HUES6 (cell line): Measurements from ENCODE around the gene DOCK10.

Source experiments
- H3K27ac ChIP-seq: 2 replicates; pipeline ENCODE4 v1.7.0; 2013; ENCODE audit warnings: low read depth, mild to moderate bottlenecking, low read length, inconsistent platforms
- H3K27me3 ChIP-seq: 2 replicates; pipeline ENCODE4 v1.6.1; 2013; ENCODE audit warnings: low read length; ENCODE audit not compliant: control insufficient read depth, insufficient read depth
- H3K36me3 ChIP-seq: 2 replicates; pipeline ENCODE4 v1.6.1; 2013; ENCODE audit warnings: low read length; ENCODE audit not compliant: control insufficient read depth, insufficient read depth
- H3K4me1 ChIP-seq: 2 replicates; pipeline ENCODE4 v1.6.1; 2013; ENCODE audit warnings: low read length; ENCODE audit not compliant: control insufficient read depth, insufficient read depth
- H3K4me3 ChIP-seq: 2 replicates; pipeline ENCODE4 v1.5.1; 2013; ENCODE audit warnings: low read depth, low read length
- H3K9ac ChIP-seq: one replicate; pipeline ENCODE4 v1.6.1; 2013; ENCODE audit warnings: mild to moderate bottlenecking, low read length
- H3K9me3 ChIP-seq: 2 replicates; pipeline ENCODE4 v1.6.1; 2013; ENCODE audit warnings: low read depth, low read length; ENCODE audit not compliant: control insufficient read depth, insufficient read depth

The DOCK10 gene

GRCh38 chr2:224910574-224910925, 131.7 kb downstream of the DOCK10 start:
- Histone ChIP-seq H3K36me3 (no peaks in the 10 kb centered on the region), H3K9me3 (no peaks in the 10 kb centered on the region), H3K27ac (no peak overlapping the region), H3K4me1 (no peaks in the 10 kb centered on the region), H3K4me3 (no peak overlapping the region), H3K27me3 (no peaks in the 10 kb centered on the region), H3K9ac (no peak overlapping the region)

DNA sequence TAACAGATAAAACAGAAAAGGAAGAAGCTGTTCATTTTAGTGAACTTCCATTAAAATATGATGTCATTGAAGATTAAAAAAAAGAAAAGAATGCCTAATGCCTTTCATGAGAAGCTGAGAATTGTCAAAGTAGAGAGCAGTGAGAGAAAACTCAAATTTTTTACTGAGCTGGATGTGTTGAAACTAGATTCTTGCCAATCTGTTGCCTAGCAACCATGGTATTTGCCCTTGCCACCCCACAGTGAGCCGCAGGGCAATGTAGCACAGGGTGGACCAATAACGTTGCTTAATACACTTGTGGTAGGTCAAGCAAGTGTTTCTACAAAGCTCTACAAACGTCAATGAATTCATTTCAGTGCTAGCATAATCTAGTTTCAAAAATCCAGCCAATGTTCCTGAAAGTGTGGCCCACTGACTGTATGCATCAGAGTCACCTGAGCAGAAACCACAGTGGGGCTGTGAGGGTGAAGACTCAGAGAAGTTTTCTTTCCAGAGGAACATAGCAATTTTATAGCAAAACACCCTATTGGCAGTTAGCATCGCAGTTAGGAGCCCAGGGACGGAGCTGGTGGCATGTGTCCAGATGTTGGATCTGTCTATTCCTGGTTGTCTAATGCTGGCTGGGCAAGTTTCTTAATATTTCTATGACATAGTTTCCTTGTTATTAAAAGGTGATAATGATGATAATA, 132.2 kb downstream of the DOCK10 start:
- no peaks in the 10 kb centered on the region for H3K36me3 ChIP-seq
- no peak overlapping the region for H3K4me3 ChIP-seq
- no peaks in the 10 kb centered on the region for H3K9me3 ChIP-seq
- H3K27me3 ChIP-seq: no peaks in the 10 kb centered on the region
- no peak overlapping the region for H3K9ac ChIP-seq
- H3K27ac ChIP-seq: no peak overlapping the region
- no peaks in the 10 kb centered on the region for H3K4me1 ChIP-seq

GRCh38 chr2:224908818-224909217, 133.4 kb downstream of the DOCK10 start:
- Histone ChIP-seq H3K27me3 (no peaks in the 10 kb centered on the region), H3K9ac (no peak overlapping the region), H3K36me3 (no peaks in the 10 kb centered on the region), H3K4me3 (no peak overlapping the region), H3K27ac (no peak overlapping the region), H3K9me3 (no peaks in the 10 kb centered on the region), H3K4me1 (no peaks in the 10 kb centered on the region)

DNA sequence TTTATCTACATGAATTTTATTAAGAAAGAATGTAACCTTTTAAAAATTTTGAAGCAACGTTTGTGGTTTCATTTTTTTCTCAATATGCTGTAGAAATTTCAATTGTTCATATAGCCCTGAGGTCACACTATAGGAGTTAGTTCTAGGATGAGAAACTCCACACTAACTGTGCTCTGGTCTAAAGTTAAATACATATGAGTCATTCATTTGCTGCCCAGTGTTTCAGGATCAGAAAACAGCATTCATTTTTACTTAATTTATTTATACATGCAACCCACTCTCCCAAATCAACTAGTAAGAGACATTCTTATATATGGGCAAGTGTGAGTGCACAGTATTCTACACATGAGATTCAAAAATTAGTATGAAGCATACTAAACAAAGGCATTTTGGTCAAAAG, 137.9 kb downstream of the DOCK10 start:
- Histone ChIP-seq H3K4me1 (no peaks in the 10 kb centered on the region), H3K9me3 (no peaks in the 10 kb centered on the region), H3K27me3 (no peaks in the 10 kb centered on the region), H3K9ac (no peak overlapping the region), H3K36me3 (no peaks in the 10 kb centered on the region), H3K27ac (no peak overlapping the region), H3K4me3 (no peak overlapping the region)

- Histone ChIP-seq H3K9me3 (no peaks in the 10 kb centered on the region), H3K4me1 (no peaks in the 10 kb centered on the region), H3K4me3 (no peak overlapping the region), H3K27me3 (no peaks in the 10 kb centered on the region), H3K9ac (no peak overlapping the region), H3K27ac (no peak overlapping the region), H3K36me3 (no peaks in the 10 kb centered on the region)
These were observed 138.6 kb downstream of the DOCK10 start for GRCh38 chr2:224903621-224904020.

DNA sequence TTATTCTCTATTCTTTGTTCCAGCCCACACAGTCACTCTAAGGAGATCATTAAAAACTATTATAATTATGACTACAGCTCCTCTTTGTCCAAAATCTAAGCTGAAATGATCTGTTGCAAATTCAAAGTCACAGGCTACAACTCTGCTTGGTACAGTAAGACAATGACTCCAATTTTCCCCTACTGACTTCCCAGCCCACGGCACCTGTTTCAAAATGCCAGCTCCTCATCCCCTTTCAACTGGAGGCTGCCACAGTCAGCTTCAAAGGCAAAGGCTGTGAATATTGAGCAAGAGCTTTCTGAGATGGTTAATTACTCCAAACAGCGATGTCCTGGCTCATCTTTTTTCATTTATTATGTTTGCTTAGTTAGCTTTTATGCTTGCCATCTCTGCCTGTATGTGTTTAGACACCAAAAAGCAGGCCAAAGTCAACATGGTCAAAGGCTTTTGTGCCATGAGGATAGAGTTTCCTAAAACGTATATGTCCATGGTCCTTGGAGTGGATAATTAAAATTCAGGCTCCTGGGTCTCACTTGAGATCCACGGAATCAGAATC, 141.1 kb downstream of the DOCK10 start:
- Histone ChIP-seq H3K27me3 (no peaks in the 10 kb centered on the region), H3K36me3 (no peaks in the 10 kb centered on the region), H3K4me1 (no peaks in the 10 kb centered on the region), H3K9me3 (no peaks in the 10 kb centered on the region), H3K9ac (no peak overlapping the region), H3K27ac (no peak overlapping the region), H3K4me3 (no peak overlapping the region)

DNA sequence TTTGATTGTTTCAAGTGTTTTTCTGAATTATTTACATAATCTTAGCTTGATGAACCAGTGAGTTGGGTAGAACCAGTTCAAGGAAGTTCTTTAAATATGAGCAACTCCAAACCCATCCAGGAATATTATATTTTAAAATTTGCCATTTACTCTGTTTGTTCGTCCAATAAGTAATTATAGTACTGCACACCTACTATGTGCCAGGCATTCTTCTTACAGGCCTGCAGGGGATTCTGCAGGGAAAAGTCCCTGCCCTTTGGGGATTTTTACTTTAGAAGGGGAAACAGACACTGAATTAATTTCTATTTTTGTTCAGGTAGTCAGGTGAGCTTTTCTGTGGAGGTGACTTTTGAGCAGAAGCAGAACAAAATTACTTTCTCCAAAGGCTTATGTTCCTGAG, 146.9 kb downstream of the DOCK10 start:
- no peak overlapping the region for H3K4me3 ChIP-seq
- no peaks in the 10 kb centered on the region for H3K27me3 ChIP-seq
- no peak overlapping the region for H3K27ac ChIP-seq
- H3K4me1 ChIP-seq: no peaks in the 10 kb centered on the region; the same call in 1 of the 2 replicates
- H3K36me3 ChIP-seq: no peaks in the 10 kb centered on the region
- no peaks in the 10 kb centered on the region for H3K9me3 ChIP-seq
- H3K9ac ChIP-seq: no peak overlapping the region

DNA sequence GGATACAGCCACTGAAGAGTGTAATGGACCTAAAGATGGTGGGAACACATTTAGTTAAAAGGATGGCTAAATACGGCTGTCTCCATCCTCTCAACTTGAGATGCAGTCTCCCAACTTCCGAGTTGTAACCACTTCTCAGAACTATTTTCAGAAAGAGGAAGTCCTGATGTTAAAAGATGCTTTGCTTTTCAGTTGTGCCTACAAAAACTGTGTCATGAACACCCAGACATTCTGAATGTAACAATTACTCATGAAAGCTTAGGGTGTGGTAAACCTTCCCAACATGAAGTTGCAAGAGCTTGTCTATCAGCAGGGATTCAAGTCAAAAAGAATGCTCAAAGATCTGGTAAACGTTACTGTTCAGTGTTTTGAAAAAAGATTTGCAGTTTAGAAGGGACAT, 147.9 kb downstream of the DOCK10 start:
- H3K27me3 ChIP-seq: no peaks in the 10 kb centered on the region
- H3K36me3 ChIP-seq: no peaks in the 10 kb centered on the region
- H3K9ac ChIP-seq: no peak overlapping the region
- no peak overlapping the region for H3K27ac ChIP-seq
- H3K9me3 ChIP-seq: no peaks in the 10 kb centered on the region
- H3K4me1 ChIP-seq: no peaks in the 10 kb centered on the region; the same call in 1 of the 2 replicates
- no peak overlapping the region for H3K4me3 ChIP-seq

- Histone ChIP-seq H3K4me1 (no peaks in the 10 kb centered on the region; the same call in 1 of the 2 replicates), H3K36me3 (no peaks in the 10 kb centered on the region), H3K27ac (no peak overlapping the region), H3K27me3 (no peaks in the 10 kb centered on the region), H3K9ac (no peak overlapping the region), H3K9me3 (no peaks in the 10 kb centered on the region), H3K4me3 (no peak overlapping the region)
These were observed 148.4 kb downstream of the DOCK10 start for GRCh38 chr2:224893848-224894247.

GRCh38 chr2:224892574-224893204, 149.6 kb downstream of the DOCK10 start:
- Histone ChIP-seq H3K36me3 (no peaks in the 10 kb centered on the region), H3K4me1 (no peaks in the 10 kb centered on the region; the same call in 1 of the 2 replicates), H3K4me3 (no peak overlapping the region), H3K9ac (no peak overlapping the region), H3K27me3 (no peaks in the 10 kb centered on the region), H3K9me3 (no peaks in the 10 kb centered on the region), H3K27ac (no peak overlapping the region)

- Histone ChIP-seq H3K27me3 (no peaks in the 10 kb centered on the region), H3K27ac (no peak overlapping the region), H3K9me3 (no peaks in the 10 kb centered on the region), H3K4me3 (no peak overlapping the region), H3K36me3 (no peaks in the 10 kb centered on the region), H3K4me1 (no peaks in the 10 kb centered on the region; the same call in 1 of the 2 replicates), H3K9ac (no peak overlapping the region)
These were observed 151.9 kb downstream of the DOCK10 start for GRCh38 chr2:224890372-224890771.
